Stimulated activated CD8-positive, alpha-beta memory T cell treated with anti-CD3 and anti-CD28 coated beads, Interleukin-12 subunit alpha, Interleukin-12 subunit beta, amount 100 ng/mL, for 24 hours (primary cell): Measurements from ENCODE around the gene ZFP36.
A peak's percentile ranks its signal among the peaks of the same experiment; 100 is the strongest.
"Not testable (repeated sequence)": the region's sequence is repeated elsewhere in the genome, so short reads cannot be mapped to it uniquely, and the experiment has no call there.

Experiments used
- DNase-seq: peaks from one replicate; pipeline ENCODE4 v3.0.0-alpha.2; 2020; ENCODE audit errors: extremely low read depth

ZFP36 gene

DNA sequence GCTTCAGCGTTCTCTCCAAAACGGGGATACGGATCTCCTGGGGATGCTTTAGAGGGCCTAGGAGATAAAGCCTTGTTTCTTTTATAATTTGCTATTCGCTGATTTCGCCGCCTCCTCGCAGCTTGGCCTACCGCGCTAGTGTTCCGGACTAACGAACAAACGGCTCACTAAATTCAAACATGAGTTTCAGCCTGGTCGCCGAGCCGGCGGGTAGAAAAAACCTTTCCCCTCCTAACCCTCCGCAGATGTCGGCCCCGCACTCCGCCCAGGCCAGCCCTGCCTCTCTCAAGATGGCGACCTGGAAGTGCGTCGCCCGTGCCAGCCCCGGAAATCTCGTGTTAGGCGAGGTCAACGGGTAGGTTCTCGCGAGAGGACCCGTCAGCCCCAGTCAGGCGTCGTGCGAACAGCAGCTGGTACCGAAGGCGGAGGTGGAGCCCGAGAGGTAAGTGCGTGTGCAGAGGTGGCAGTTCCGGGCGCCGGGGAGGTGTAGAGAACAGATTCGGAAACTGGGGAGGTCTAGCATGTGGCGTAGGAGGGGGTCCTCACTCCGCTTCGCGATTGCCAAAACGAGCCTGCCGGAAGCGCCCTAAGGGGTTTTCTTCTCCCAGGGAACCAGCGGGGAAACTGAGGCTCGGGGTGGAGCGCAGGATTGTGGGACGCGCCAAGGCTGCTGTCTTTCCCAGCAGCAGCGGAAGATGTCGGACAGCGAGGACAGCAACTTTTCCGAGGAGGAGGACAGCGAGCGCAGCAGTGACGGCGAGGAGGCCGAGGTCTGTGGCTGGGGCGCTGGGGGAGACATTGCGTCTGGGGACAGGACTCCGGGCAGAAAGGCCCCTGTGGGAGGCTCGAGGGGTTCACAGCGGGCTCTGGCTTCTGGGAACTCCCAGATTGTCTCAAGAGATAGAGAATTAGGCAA is 38.8 kb downstream of the ZFP36 start, which contains the start of gene SUPT5H:
SUPT5H (plus strand) TSS at position 387 of the 916 bp plus-strand sequence; CDS start at position 696, 309 bp downstream.
- peak; percentile 94 for DNase-seq

DNA sequence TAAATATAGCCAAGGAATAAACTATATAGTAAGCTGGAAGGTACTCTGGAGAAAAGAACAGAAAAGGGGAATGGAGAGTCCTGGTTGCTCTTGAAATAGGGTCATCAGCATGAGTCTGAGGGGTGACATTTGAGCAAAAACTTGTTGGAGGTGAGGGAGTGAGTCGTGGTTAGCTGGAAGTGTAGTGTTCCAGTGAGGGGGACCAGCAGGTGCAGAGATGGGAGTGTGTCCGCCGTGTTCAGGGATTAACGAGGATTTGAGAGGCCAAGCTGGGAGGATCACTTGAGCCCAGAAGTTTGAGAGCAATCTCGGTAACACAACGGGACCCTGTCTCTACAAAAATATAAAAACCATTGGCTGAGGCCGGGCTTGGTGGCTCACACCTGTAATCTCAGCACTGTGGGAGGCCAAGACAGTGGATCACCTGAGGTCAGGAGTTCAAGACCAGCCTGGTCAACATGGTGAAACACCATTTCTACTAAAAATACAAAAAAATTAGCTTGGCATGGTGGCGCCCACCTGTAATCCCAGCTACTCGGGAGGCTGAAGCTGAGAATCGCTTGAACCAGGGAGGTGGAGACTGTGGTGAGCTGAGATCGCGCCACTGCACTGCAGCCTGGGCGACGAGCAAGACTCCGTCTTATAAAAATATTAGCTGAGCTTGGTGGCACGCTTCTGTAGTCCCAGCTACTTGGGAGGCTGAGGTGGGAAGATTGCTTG is 39.9 kb downstream of the ZFP36 start:
- DNase-seq: no peak

DNA sequence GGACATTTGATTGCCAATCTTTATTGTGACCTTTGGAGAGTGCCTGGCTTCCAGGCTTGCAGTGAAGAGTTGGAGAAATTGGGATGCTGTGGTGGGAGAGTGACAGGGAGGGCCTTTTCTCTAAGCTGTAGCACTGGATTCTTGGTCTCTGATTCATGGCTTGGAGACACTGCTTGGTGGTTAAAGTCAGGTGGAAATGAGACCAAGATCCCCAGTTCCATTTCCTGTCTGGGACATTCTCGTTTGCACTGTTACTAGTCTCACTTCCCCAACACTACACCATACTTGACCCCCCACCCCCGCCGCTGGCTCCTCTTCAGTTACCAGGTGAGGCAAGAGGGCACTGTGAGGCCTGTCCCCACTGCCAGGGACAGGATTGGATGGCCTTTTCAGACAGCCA is 41.6 kb downstream of the ZFP36 start:
- no peak for DNase-seq

DNA sequence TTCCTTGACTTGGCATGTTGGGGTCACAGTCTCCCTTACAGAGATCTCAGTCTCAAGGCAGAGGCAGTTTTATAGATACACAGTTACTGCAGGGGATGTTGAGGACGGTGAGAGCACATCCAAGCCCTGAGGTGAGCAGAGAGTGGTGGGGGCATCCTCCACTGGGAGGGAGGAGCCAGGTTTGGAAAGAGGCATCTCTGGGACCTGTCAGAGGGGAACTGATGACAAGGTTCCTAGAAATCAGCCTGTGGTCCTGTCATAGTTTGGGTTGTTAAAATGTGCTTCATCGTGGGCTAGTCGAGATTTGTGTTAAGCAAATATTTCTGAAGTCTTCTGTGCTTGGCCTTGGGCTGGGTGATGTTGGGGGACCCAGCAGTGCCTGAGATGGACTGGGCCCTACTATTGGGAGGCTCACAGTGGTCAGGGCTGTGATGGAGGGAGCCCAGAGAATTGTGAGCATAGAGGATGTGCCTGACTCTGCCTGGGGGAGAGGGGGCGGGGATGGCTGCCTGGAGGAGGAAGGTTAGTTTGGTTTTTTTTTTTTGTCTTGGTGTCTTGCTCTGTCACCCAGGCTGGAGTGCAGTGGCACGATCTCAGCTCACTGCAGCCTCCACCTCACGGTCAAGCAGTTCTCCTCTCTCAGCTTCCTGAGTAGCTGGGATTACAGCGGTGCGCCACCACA is 42.6 kb downstream of the ZFP36 start:
- DNase-seq: no peak

DNA sequence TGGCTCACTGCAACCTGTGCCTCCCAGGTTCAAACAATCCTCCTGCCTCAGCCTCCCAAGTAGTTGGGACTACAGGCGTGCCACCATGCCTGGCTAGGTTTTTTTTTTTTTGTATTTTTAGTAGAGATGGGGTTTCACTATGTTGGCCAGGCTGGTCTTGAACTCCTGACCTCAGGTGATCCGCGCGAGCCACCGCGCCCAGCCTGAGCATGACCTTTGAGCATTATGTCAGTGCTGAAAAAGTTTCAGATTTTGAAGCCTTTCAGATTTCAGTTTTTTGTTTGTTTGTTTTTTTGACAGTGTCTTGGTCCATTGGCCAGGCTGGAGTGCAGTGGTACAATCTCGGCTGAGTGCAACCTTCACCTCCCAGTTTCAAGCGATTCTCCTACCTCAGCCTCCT is 44.6 kb downstream of the ZFP36 start:
- DNase-seq: not testable (repeated sequence)
